Measurements from ENCODE around the gene CARD8. TPM values are rescaled to one million over a fixed set of nuclear protein-coding genes. Genes with fewer than 3 reads are reported as not detected.

Gene CARD8
- total and polyA plus RNA-seq, 2 experiments from 2014 or later: 16.6 to 17.1 TPM

GRCh38 chr19:48176226-48176625 is 79.5 kb downstream of the CARD8 start:
- H3K27ac ChIP-seq (ENCODE audit: low read depth): no peak overlapping the region
- Mint-ChIP-seq H3K27me3 (ENCODE audit: insufficient read depth, low read depth, poor library complexity) (peaks cover 8% of the 10 kb centered on the region), H3K9me3 (peaks cover 12% of the 10 kb centered on the region), H3K4me3 (no peak overlapping the region), H3K4me1 (peaks cover 3% of the 10 kb centered on the region), H3K27ac (no peak overlapping the region), H3K36me3 (ENCODE audit: low read depth) (peaks cover 61% of the 10 kb centered on the region)
- no peak overlapping the region for H2AFZ ChIP-seq
- ATAC-seq (no peak), DNase-seq (ENCODE audit: low spot score) (no peak)
- no peak overlapping the region for H3K4me3 ChIP-seq
- no peaks in the 10 kb centered on the region for H3K9me2 ChIP-seq (ENCODE audit: insufficient read depth)
- peaks cover 4% of the 10 kb centered on the region; the same call in 1 of the 2 replicates for H4K20me1 ChIP-seq (replicated peaks; ENCODE audit: insufficient read depth)
- peaks cover 13% of the 10 kb centered on the region for H3K79me2 ChIP-seq (replicated peaks; ENCODE audit: insufficient read depth)
- H3K36me3 ChIP-seq (ENCODE audit: insufficient read depth): peaks cover 24% of the 10 kb centered on the region
- H3K4me1 ChIP-seq (ENCODE audit: insufficient read depth): peaks cover 3% of the 10 kb centered on the region
- H3K27me3 ChIP-seq (ENCODE audit: insufficient read depth): no peaks in the 10 kb centered on the region
- no peak for TF ChIP-seq REST (IDR thresholded peaks at IDR 0.05; ENCODE audit: unreplicated experiment)
- TF ChIP-seq CTCF (conservative IDR thresholded peaks at IDR 0.05; ENCODE audit: low read depth in 2 of 2): no peak
- no peak for TF ChIP-seq ZNF114 (CRISPR knock-in tag; IDR thresholded peaks at IDR 0.05)
- TF ChIP-seq NANOG (IDR thresholded peaks at IDR 0.05; ENCODE audit: borderline replicate concordance): no peak
- no peak for TF ChIP-seq POLR2AphosphoS5 (IDR thresholded peaks at IDR 0.05; ENCODE audit: low read depth)
- TF ChIP-seq CREB1 (CRISPR knock-in tag; IDR thresholded peaks at IDR 0.05; ENCODE audit: low read depth): no peak
- TF ChIP-seq JUNB (IDR thresholded peaks at IDR 0.05; ENCODE audit: unreplicated experiment): no peak
- no peak for TF ChIP-seq ETS1 (IDR thresholded peaks at IDR 0.05)
- no peak for TF ChIP-seq ZNF331 (CRISPR knock-in tag; IDR thresholded peaks at IDR 0.05; ENCODE audit: low read depth)
- TF ChIP-seq EZH2 (IDR thresholded peaks at IDR 0.05; ENCODE audit: low read depth, unreplicated experiment): no peak
- no peak for TF ChIP-seq STAT1 (IDR thresholded peaks at IDR 0.05; ENCODE audit: unreplicated experiment)
- no peak for TF ChIP-seq EZH2phosphoT487 (IDR thresholded peaks at IDR 0.05; ENCODE audit: unreplicated experiment)
- TF ChIP-seq ZNF462 (CRISPR knock-in tag; IDR thresholded peaks at IDR 0.05): no peak
- H3F3A ChIP-seq (replicated peaks; ENCODE audit: low read depth): no peaks in the 10 kb centered on the region
- no peak overlapping the region for H3K4me2 ChIP-seq

Measured in GM23338 (cell line).